Posterior cingulate gyrus (tissue), 11 donors: ENCODE results near the gene TIGD7.

ENCODE experiments used
- DNase-seq, 10 donors: peaks; one replicate each; pipeline versions ENCODE4 v3.0.0 to v3.0.0-alpha.2; 2020 to 2021; ENCODE audit warnings: mixed read lengths in 3 of 10
- intact Hi-C: fragments of 100-400 bp; cut with DNase I; formaldehyde crosslinking; loops from one replicate; pipeline ENCODE4 v1.15.1; 2023

TIGD7 gene, protein sequence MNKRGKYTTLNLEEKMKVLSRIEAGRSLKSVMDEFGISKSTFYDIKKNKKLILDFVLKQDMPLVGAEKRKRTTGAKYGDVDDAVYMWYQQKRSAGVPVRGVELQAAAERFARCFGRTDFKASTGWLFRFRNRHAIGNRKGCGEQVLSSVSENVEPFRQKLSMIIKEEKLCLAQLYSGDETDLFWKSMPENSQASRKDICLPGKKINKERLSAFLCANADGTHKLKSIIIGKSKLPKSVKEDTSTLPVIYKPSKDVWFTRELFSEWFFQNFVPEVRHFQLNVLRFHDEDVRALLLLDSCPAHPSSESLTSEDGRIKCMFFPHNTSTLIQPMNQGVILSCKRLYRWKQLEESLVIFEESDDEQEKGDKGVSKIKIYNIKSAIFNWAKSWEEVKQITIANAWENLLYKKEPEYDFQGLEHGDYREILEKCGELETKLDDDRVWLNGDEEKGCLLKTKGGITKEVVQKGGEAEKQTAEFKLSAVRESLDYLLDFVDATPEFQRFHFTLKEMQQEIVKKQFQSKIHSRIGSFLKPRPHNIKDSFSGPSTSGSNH

DNA sequence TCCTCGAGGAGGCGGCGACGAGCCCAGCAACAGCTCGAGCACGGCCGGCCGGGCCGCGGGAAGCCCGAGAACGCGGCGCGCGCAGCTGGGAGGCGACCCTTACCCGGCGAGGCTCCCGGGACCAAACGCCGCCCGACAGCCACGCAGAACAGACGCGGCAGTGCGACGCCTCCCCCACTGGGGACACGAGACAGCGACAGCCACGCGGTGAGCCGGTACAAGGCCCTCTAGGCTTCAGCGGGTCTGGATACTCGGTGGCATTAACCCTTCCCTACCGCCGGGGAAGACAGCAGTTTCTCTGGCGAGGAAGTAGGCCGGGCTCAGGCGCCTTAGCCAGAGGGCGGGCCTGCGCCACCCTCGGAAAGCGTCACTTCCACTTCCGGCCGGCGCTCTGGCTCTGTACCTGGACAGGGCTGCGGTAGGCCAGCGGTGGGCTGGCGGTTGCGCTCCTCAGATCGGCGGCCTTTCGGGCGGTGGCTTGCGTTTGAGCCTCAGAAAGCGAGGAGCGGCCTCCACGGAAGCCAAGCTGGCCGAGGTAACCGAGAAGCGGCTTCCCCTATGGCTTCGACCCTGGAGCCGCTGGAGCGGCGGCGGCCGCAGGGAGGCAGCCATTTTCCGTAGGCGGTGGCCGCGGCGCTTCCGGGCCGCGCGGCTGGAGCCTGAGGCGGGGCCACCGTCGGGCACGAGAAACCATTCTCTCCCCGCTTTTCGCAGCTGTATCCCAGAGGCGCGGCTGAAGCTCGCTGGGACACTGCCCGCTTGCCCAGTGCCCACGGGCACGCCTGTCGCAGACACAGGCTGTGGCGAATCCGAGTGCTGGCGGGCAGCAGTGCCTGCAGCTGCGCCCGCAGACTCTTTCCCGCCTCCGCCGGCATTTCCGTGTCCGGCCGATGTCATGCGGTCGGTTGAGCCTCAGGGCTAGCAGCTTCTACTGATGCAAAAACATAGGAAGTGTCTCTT is at the start of gene TIGD7, which contains the start of gene ZNF75A:
Gene TIGD7 (minus strand): TSS at position 322 of the 960 bp plus-strand sequence. CDS start 4,816 bp downstream, outside the sequence.
Gene ZNF75A (plus strand): TSS at position 389 of the 960 bp plus-strand sequence. CDS start 2,932 bp downstream, outside the sequence.
- peak; percentile 86 to 99 (median 94) for DNase-seq
- intact Hi-C loops, result loop anchor here (1.0 to 10.0 kb wide), 6 partner anchors 22 to 195 kb away; partner anchors contain the start of genes CLUAP1, ZNF174, ZNF263 and ZSCAN32

DNA sequence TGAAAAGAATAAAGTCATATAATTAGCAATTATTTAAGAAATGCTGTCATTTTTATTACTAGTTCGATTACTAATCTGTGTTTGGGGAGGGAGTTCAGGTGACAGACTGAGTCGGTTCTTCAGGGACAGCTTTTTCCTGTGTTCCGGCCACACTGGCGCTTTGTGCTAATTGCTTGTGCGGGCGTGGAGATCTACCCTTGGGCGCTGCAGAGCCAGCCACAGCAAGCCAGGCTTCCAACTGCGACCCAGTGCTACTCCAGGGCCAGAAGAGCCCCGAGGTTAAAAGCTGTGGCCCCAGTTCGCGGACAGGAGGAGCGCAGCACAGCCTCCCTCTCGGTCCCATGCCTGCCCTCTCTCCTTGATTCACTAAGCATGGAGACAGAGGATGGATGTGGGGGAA is 43.9 kb upstream of the TIGD7 start:
- no peak for DNase-seq
- intact Hi-C loops, result no loop called here

DNA sequence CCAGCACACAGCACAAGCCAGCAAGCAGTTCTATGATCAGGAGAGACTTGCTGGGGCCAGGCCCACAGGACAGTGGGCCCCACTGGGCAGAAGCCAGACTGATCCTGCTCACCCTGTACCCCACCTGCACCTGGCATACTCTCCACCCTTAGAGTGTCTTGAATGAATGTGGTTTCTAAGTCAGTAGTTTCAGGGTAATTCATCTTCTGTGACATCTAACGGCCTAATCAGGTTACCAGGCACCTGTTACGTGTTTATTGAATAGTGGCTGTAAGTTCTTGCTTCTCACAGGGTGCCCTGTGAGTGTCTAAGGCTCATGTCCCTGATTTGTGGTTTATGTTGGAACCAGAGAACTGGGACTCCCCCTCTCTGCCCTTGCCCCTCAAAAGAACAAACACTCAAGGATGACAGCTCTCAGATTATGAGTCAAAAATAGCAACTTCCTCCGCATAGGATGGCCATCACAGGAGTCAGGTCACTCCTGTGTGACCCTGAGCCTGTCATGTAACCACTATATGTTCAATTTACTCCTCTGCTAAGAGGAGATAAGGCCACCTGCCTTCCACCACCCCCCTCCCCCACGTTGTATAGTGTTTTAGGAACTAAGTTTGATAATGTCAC is 43.4 kb upstream of the TIGD7 start:
- intact Hi-C loops, result no loop called here
- DNase-seq, result no peak

DNA sequence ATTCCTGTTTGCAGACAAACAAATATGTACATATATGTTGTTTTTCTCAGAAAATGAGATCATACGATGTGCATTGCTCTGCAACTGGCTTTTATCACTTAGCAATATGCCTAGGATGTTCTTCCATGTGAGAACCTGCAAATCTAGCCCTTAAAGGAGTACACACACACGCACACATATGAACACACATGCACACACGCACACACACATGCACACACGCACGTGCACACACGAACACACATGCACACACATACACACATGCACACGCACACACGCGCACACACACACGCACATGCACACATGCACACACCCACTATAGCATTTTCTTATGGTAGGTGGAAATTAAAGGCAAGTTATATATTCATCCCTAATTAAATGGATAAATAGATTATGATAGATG is 42.4 kb upstream of the TIGD7 start:
- intact Hi-C loops, result no loop called here
- no peak for DNase-seq

DNA sequence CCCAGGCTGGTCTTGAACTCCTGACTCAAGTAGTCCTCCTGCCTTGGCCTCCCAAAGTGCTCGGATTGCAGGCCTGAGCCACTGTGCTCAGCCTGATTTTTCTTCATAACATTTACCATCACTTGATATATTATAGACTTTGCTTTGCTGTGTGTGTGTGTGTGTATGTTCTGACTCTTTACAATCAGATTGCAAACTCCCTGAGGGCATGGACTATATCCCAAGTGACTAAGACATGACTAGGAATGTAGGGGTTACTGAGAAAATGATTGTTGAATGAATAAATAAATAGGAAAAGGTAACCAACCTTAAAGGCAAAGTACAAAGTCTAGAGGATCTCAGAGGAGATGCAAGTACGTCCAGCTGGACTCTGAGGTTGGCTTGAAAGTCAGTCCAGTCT is 40.8 kb upstream of the TIGD7 start:
- intact Hi-C loops, result no loop called here
- DNase-seq, result no peak

DNA sequence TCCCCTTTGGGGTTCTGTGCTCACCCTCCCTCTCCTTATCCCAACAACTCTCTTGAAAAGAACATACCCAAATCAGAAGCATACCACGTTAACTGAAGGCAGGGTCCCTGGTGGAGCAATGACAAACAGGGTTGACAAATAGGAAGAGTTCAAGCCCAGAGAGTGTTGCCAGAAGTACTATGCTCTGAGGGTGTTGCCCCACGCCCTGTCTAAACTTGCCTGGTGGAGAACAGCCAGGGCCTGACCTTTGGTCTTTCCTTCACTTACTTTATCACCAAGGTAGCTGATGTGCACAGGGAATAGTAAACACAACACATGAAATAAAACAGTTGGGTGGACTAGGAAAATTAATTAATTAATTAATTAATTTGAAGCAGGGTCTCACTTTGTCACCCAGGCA is 23.4 kb upstream of the TIGD7 start:
- no peak for DNase-seq
- intact Hi-C loops, result no loop called here

DNA sequence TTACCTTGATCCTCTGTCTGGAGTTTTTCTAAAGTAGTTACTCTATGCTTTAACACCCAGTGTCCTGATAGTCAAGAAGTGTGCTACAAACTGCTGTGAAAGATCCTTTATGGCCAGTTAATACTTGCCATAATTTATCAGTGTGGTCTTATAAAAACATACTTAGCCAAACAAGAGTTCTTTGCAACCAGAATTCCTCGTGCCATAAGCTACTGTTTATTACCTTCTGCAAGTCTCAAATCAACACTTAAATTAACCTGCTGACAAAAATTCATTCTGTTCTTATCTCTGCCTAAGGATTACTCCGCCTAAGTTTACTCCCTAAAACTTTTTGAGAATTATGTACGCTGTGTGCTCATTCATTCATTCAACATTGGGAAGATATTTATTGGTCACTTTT is 22.9 kb upstream of the TIGD7 start:
- no peak for DNase-seq

DNA sequence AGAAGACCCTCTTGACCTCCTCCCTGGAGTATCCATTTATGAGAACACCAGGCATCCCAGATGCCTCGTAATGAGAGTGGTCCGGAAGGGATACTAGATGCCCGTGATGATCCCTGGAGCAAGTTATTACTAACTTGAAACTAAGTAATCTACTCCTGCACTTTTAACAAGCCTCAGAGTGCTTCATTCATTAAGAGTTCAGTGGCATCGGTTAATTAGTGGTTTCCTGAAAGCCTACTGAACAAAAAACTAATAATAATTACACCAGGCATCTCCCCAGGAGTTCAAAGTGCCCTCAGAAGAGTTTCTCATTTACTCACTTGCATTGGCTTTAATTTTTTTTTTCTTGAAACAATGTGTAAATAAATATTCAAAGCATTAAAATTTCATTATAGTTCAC is 22.3 kb upstream of the TIGD7 start:
- no peak for DNase-seq
- intact Hi-C loops, result no loop called here

More for the DNA sequence above, 22.9 kb upstream of the TIGD7 start:
- intact Hi-C loops, result no loop called here

DNA sequence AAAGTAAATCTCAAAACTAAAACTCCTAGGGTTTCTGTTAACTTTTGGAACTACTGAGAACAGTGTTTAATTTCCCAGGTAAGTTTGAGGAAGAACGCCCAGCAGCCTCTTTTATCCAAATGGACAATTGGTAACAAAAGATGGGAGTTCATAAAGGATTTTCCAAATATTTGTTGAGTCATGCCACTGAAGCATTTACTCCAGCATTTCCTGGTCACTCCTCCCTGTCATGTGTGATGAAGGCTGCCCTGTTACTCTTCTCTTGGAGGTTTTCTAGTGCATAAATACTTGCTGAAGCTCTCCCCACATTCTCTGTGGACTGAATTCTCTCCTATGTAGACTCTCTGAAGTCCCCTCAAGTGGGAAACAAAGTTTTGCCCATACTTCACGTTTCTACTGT is 16.6 kb upstream of the TIGD7 start:
- intact Hi-C loops, result no loop called here
- no peak for DNase-seq

DNA sequence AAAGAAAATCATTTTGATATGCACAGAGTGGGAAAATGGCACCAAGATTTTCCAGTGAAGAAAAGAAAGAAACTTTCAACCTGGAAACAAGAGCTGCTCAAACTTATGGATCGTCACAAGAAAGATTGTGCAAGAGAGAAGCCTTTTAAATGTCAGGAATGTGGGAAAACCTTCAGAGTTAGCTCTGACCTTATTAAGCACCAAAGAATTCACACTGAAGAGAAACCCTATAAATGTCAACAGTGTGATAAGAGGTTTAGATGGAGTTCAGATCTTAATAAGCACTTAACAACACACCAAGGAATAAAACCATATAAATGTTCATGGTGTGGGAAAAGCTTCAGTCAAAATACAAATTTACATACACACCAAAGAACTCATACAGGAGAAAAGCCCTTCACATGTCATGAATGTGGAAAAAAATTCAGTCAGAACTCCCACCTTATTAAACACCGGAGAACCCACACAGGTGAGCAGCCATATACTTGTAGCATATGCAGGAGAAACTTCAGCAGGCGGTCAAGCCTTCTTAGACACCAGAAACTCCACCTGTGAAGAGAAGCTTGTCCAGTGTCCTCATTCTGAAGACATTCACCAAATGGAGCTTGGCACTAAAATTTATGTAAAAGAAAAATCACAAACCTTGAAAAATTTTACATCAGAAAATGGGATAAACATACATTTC is 12.2 kb upstream of the TIGD7 start:
- intact Hi-C loops, result no loop called here
- DNase-seq, result no peak

DNA sequence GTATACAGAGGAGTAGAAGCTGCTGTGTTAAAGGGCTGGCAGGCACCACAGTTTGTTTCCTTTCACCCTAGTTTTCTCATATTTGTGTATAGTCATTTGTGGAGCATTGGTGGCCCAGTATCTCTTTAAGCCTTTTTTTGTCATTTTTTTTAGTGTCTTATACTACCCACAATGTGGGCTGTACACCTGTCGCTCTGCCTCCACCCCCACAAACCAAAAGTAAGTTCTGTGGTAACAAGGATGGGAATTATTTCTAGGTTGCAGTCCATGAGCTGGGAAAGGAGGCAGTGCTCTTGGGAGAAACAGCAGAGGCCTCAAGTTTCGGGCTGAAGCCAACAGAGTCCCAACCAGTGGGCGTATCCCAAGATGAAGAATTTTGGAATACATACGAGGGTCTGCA is 6.3 kb upstream of the TIGD7 start:
- intact Hi-C loops, result no loop called here

DNA sequence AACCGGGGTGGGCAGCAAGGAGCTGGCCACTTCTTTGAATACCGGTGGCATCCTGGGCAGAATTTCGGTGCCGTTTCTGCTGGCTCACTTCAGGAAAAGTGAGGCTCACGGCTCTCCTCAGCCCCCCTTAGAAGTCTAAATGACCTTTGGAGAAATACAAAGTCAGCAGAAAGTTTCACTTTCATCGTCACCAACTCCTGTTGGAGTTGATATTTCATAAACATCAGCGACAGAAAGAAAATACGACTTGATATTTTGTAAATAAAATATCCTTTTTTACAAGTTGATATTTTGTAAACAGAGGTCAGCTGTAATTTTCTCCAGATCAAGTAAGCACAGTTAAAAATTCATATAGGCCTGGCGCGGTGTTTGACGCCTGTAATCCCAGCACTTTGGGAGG is 848 bp upstream of the TIGD7 start:
- intact Hi-C loops, result loop anchor here (2.0 to 10.0 kb wide), 2 partner anchors 59 to 195 kb away; partner anchors contain the start of gene CLUAP1
- no peak for DNase-seq

More for the DNA sequence above, 6.3 kb upstream of the TIGD7 start:
- no peak for DNase-seq

DNA sequence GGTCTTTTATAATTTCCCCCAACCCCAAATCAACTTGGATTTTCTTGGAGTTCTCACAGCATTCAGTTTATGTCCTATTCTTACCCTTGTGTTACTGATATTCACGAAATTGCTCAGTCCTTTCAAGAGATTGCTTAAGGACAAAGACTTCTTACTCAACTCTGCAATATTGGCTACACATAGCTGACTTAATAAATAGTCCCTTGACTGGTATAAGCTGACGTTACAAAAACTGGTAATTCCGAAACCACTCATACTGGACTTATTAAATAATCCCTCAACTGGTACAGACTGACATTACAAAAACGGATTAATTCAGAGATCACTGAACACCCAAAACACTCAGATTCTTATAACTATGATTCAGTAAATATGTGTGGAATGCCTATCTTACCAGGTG is 860 bp downstream of the TIGD7 start:
- intact Hi-C loops, result loop anchor here (2.0 to 10.0 kb wide), 2 partner anchors 60 to 96 kb away; partner anchors contain the start of genes ZNF174 and ZSCAN32
- DNase-seq, result no peak

DNA sequence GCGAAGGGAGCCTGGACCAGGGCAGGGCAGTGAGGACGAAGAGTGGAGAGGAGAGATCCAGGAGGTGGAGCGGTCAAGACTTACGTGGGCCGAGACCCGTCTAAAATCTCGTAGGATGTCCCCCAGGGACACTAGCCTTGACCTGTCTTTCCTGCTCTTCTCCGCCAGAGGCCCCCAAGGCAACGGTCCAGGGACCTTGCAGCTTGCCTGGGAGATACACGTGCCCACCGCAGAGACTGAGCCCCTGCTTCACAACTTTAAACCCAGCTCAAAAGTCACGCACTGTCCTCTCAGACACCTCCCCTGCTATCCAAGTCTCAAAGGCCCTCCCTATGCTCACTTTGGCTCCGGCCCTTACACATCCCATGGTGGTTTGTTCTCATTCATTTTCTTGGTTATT is 9.4 kb downstream of the TIGD7 start:
- DNase-seq, result peak in 1 of 10 donors; percentile 86
- intact Hi-C loops, result no loop called here

DNA sequence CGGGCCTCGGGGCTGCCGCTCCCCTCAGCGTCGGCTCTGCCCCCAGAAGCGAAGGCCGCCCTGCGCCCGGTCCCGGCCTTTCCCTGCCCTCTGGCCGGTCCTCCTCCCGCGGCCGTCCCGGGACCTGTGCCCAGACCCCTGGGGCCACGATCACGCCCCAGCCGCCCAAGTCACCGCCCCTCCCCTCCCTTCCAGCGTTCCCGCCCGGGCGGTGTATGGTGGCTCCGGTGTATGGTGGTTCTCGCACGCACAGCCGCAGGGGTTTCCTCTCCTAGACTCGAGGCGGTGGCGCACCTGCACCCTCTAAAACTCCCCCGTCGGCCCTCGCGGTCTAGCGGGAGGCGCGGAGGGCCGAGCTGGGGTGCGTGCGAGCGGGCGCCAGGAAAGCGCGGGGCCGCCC is 10.0 kb downstream of the TIGD7 start:
- intact Hi-C loops, result no loop called here
- no peak for DNase-seq

DNA sequence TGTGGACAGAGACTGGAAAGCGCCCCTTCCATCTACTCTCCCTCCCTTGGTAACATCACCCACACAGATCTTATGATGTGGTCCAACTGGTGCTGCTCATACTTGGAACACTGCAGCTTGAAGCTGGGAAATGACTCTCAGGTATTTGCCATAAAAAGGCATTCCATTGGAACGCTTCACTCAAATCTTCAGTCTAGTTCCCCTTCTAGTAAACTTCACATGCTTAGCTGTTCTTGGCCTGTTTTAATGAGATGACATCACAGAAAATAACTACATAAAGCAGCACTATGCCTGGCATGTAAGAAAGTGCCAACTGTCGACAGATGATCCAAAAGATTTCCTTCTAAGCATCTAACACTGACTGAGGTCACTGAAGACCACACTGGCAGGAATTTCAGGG is 12.6 kb downstream of the TIGD7 start:
- intact Hi-C loops, result no loop called here
- no peak for DNase-seq

DNA sequence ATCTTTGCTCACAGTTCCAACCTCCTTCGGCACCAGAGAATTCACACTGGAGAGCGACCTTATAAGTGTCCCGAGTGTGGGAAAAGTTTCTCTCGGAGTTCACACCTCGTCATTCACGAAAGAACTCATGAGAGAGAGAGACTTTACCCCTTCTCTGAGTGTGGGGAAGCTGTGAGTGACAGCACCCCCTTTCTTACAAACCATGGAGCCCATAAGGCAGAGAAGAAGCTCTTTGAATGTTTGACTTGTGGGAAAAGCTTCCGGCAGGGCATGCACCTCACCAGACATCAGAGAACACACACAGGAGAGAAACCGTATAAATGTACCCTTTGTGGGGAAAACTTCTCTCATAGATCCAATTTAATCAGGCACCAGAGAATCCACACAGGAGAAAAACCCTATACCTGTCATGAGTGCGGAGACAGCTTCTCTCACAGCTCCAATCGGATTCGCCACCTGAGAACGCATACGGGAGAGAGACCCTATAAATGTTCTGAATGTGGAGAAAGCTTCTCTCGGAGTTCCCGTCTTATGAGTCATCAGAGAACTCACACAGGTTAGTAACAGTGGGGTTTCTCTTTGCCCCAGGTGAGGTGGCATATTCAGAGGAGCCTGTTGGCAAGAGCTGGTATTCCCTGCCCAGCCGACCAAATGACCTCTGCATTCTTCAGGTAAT is 15.1 kb downstream of the TIGD7 start:
- DNase-seq, result no peak
- intact Hi-C loops, result no loop called here

DNA sequence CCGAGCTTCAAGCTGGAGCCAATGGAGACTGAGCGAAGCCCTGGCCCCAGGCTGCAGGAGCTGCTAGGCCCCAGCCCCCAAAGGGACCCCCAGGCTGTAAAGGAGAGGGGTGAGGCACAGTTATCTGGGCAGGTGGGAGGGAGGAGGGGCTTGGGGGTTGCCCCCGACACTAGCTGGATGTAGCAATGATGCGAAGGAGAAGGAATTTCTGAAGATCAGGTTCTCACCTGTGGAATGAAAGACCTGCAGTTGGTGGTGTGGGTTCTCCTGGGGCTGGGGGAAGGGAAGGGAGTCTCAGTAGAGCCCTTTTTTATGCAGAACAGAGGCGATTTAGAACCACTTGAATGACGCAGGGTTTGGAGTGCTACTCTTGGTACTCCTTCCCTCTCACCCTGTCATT is 20.1 kb downstream of the TIGD7 start:
- intact Hi-C loops, result no loop called here
- DNase-seq, result no peak
